ENCODE data around the gene CBX8. TPM values are rescaled to one million over a fixed set of nuclear protein-coding genes. Genes with fewer than 3 reads are reported as not detected.
"Not testable (repeated sequence)": the region's sequence is repeated elsewhere in the genome, so short reads cannot be mapped to it uniquely, and the experiment has no call there.

The CBX8 gene
- total RNA-seq, 2 donors from 2014 or later: 4.7 to 4.8 TPM

- WGBS: 90% methylated on average over 14 of the region's 14 CpGs
- Histone ChIP-seq H3K4me1 (replicated peaks) (no peaks in the 10 kb centered on the region), H3K9me3 (no peaks in the 10 kb centered on the region), H3K4me3 (no peak overlapping the region), H3K27me3 (replicated peaks; ENCODE audit: insufficient read depth) (no peaks in the 10 kb centered on the region), H3K36me3 (no peaks in the 10 kb centered on the region), H3K27ac (no peak overlapping the region)
- DNase-seq (ENCODE audit: low spot score): no peak
- TF ChIP-seq POLR2A (IDR thresholded peaks at IDR 0.05) (no peak), POLR2AphosphoS5 (IDR thresholded peaks at IDR 0.05) (no peak)
- TF ChIP-seq, protein P1, sequence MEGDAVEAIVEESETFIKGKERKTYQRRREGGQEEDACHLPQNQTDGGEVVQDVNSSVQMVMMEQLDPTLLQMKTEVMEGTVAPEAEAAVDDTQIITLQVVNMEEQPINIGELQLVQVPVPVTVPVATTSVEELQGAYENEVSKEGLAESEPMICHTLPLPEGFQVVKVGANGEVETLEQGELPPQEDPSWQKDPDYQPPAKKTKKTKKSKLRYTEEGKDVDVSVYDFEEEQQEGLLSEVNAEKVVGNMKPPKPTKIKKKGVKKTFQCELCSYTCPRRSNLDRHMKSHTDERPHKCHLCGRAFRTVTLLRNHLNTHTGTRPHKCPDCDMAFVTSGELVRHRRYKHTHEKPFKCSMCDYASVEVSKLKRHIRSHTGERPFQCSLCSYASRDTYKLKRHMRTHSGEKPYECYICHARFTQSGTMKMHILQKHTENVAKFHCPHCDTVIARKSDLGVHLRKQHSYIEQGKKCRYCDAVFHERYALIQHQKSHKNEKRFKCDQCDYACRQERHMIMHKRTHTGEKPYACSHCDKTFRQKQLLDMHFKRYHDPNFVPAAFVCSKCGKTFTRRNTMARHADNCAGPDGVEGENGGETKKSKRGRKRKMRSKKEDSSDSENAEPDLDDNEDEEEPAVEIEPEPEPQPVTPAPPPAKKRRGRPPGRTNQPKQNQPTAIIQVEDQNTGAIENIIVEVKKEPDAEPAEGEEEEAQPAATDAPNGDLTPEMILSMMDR (IDR thresholded peaks at IDR 0.05): no peak
- intact Hi-C loops (cut with DNase I): no loop called here
These were observed 41.3 kb downstream of the CBX8 start for GRCh38 chr17:79755591-79755990.

- DNase-seq (ENCODE audit: low spot score); H3K36me3 ChIP-seq; H3K4me1 ChIP-seq (replicated peaks); H3K27me3 ChIP-seq (replicated peaks; ENCODE audit: insufficient read depth); intact Hi-C loops (cut with DNase I); H3K27ac ChIP-seq; H3K9me3 ChIP-seq; H3K4me3 ChIP-seq: not testable (repeated sequence)
- WGBS: 91% methylated on average over 9 of the region's 9 CpGs
These were observed 42.0 kb downstream of the CBX8 start for GRCh38 chr17:79754903-79755302.

GRCh38 chr17:79754370-79754769, 42.5 kb downstream of the CBX8 start:
- Histone ChIP-seq H3K27me3 (replicated peaks; ENCODE audit: insufficient read depth) (no peaks in the 10 kb centered on the region), H3K4me3 (no peak overlapping the region), H3K27ac (no peak overlapping the region), H3K9me3 (no peaks in the 10 kb centered on the region), H3K4me1 (replicated peaks) (no peaks in the 10 kb centered on the region), H3K36me3 (no peaks in the 10 kb centered on the region)
- DNase-seq (ENCODE audit: low spot score): no peak
- intact Hi-C loops (cut with DNase I): no loop called here
- WGBS: 80% methylated on average over 12 of the region's 12 CpGs
- TF ChIP-seq, protein P1 (IDR thresholded peaks at IDR 0.05): no peak
- no peak for TF ChIP-seq POLR2AphosphoS5 (IDR thresholded peaks at IDR 0.05)
- TF ChIP-seq POLR2A (IDR thresholded peaks at IDR 0.05): no peak

DNA sequence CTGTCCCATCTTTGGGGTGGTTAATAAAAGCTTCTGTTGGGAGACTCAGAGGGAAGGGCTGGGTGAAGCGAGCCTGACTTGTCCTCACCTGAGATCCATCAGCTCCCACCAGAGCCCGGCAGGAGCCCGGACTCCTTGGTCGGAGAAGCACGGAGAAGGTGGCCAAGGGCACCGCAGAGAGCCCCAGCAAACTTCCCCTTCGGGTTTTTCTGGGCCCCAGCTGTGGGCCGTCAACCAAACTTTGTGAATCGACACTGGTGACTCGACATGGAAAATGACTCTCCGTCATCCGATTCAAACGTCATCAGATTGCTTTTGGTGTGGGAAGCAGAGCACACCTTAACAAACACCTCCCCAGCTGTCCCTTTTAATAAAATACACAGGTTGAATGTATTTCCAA, 44.7 kb downstream of the CBX8 start:
- no peak overlapping the region for H3K4me3 ChIP-seq
- TF ChIP-seq POLR2AphosphoS5 (IDR thresholded peaks at IDR 0.05) (no peak), POLR2A (IDR thresholded peaks at IDR 0.05) (no peak)
- TF ChIP-seq, protein P1 (IDR thresholded peaks at IDR 0.05): no peak
- intact Hi-C loops (cut with DNase I): no loop called here
- no peaks in the 10 kb centered on the region for H3K36me3 ChIP-seq
- WGBS: 71% methylated on average over 13 of the region's 13 CpGs
- H3K27ac ChIP-seq: no peak overlapping the region
- no peaks in the 10 kb centered on the region for H3K9me3 ChIP-seq
- peaks cover 17% of the 10 kb centered on the region for H3K27me3 ChIP-seq (replicated peaks; ENCODE audit: insufficient read depth)
- no peak for DNase-seq (ENCODE audit: low spot score)
- H3K4me1 ChIP-seq (replicated peaks): no peaks in the 10 kb centered on the region

GRCh38 chr17:79750650-79751545, 46.0 kb downstream of the CBX8 start:
- Histone ChIP-seq H3K27ac (no peak overlapping the region), H3K36me3 (no peaks in the 10 kb centered on the region), H3K4me1 (replicated peaks) (no peaks in the 10 kb centered on the region), H3K4me3 (no peak overlapping the region), H3K9me3 (no peaks in the 10 kb centered on the region), H3K27me3 (replicated peaks; ENCODE audit: insufficient read depth) (peaks cover 17% of the 10 kb centered on the region)
- no peak for DNase-seq (ENCODE audit: low spot score)
- TF ChIP-seq POLR2A (IDR thresholded peaks at IDR 0.05) (no peak), POLR2AphosphoS5 (IDR thresholded peaks at IDR 0.05) (no peak)
- TF ChIP-seq, protein P1 (IDR thresholded peaks at IDR 0.05): no peak
- WGBS: 86% methylated on average over 13 of the region's 13 CpGs
- intact Hi-C loops (cut with DNase I): no loop called here

All from prostate gland (tissue), 2 donors.